ENCODE data around the gene TMEM232.
"Not testable (repeated sequence)": the region's sequence is repeated elsewhere in the genome, so short reads cannot be mapped to it uniquely, and the experiment has no call there.

The TMEM232 gene

GRCh38 chr5:110707260-110707844 lies 19.1 kb downstream of the TMEM232 start:
- no peak for DNase-seq (ENCODE audit: low read depth)

GRCh38 chr5:110705349-110705748 lies 21.1 kb downstream of the TMEM232 start:
- no peak for DNase-seq (ENCODE audit: low read depth)

- DNase-seq (ENCODE audit: low read depth) = no peak
Measured at GRCh38 chr5:110703481-110703880, 23.0 kb downstream of the TMEM232 start.

- no peak for DNase-seq (ENCODE audit: low read depth)
Measured at GRCh38 chr5:110702704-110703103, 23.8 kb downstream of the TMEM232 start.

- DNase-seq (ENCODE audit: low read depth) = no peak
Measured at GRCh38 chr5:110702300-110702699, 24.2 kb downstream of the TMEM232 start.

GRCh38 chr5:110692669-110693068 lies 33.8 kb downstream of the TMEM232 start:
- DNase-seq (ENCODE audit: low read depth) = not testable (repeated sequence)

- not testable (repeated sequence) for DNase-seq (ENCODE audit: low read depth)
Measured at GRCh38 chr5:110690587-110690986, 35.9 kb downstream of the TMEM232 start.

- no peak for DNase-seq (ENCODE audit: low read depth)
Measured at GRCh38 chr5:110687485-110687884, 39.0 kb downstream of the TMEM232 start.

- DNase-seq (ENCODE audit: low read depth) = no peak
Measured at GRCh38 chr5:110686270-110686669, 40.2 kb downstream of the TMEM232 start.

GRCh38 chr5:110681953-110682352 lies 44.5 kb downstream of the TMEM232 start:
- no peak for DNase-seq (ENCODE audit: low read depth)

GRCh38 chr5:110681109-110681508 lies 45.4 kb downstream of the TMEM232 start:
- DNase-seq (ENCODE audit: low read depth) = no peak

GRCh38 chr5:110676554-110676953 lies 49.9 kb downstream of the TMEM232 start:
- DNase-seq (ENCODE audit: low read depth) = not testable (repeated sequence)

- DNase-seq (ENCODE audit: low read depth) = no peak
Measured at GRCh38 chr5:110665184-110665726, 61.2 kb downstream of the TMEM232 start.

- DNase-seq (ENCODE audit: low read depth) = no peak
Measured at GRCh38 chr5:110663525-110663924, 62.9 kb downstream of the TMEM232 start.

- DNase-seq (ENCODE audit: low read depth) = no peak
Measured at GRCh38 chr5:110658006-110658405, 68.5 kb downstream of the TMEM232 start.

- DNase-seq (ENCODE audit: low read depth) = no peak
Measured at GRCh38 chr5:110653231-110653970, 73.1 kb downstream of the TMEM232 start.

- DNase-seq (ENCODE audit: low read depth) = no peak
Measured at GRCh38 chr5:110651507-110651906, 75.0 kb downstream of the TMEM232 start.

- DNase-seq (ENCODE audit: low read depth) = no peak
Measured at GRCh38 chr5:110644357-110644756, 82.1 kb downstream of the TMEM232 start.

- no peak for DNase-seq (ENCODE audit: low read depth)
Measured at GRCh38 chr5:110638970-110639902, 87.2 kb downstream of the TMEM232 start.

- DNase-seq (ENCODE audit: low read depth) = no peak
Measured at GRCh38 chr5:110634475-110634874, 92.0 kb downstream of the TMEM232 start.

- DNase-seq (ENCODE audit: low read depth) = no peak
Measured at GRCh38 chr5:110631236-110631635, 95.2 kb downstream of the TMEM232 start.

GRCh38 chr5:110630350-110630749 lies 96.1 kb downstream of the TMEM232 start:
- DNase-seq (ENCODE audit: low read depth) = no peak

All from stromal cell of bone marrow (primary cell).